ENCODE results near the gene LHX2. TPM values are rescaled to one million over a fixed set of nuclear protein-coding genes. Genes with fewer than 3 reads are reported as not detected.

Gene LHX2
- total and polyA plus RNA-seq, 2 experiments from 2014 or later: 1.7 TPM; not detected in 1

GRCh38 chr9:124006448-124007361 lies 4.9 kb upstream of the LHX2 start:
- Mint-ChIP-seq H3K9me3 (peaks cover 4% of the 10 kb centered on the region; the same call in 2 of the 3 replicates), H3K27ac (no peak overlapping the region), H3K36me3 (ENCODE audit: low read depth) (no peaks in the 10 kb centered on the region; the same call in 2 of the 3 replicates), H3K4me1 (peaks cover 66% of the 10 kb centered on the region), H3K4me3 (no peak overlapping the region; the same call in 2 of the 3 replicates), H3K27me3 (ENCODE audit: insufficient read depth, low read depth, poor library complexity) (peaks cover 100% of the 10 kb centered on the region)
- peaks cover 57% of the 10 kb centered on the region for H4K20me1 ChIP-seq (replicated peaks; ENCODE audit: insufficient read depth)
- no peak overlapping the region for H2AFZ ChIP-seq
- H3K9me2 ChIP-seq (ENCODE audit: insufficient read depth): no peaks in the 10 kb centered on the region
- H3K4me2 ChIP-seq: no peak overlapping the region
- H3K4me3 ChIP-seq: no peak overlapping the region
- ATAC-seq (no peak), DNase-seq (ENCODE audit: low spot score) (peak; percentile 34)
- H3K27ac ChIP-seq (ENCODE audit: low read depth): no peak overlapping the region
- no peaks in the 10 kb centered on the region for H3K36me3 ChIP-seq (ENCODE audit: insufficient read depth)
- H3F3A ChIP-seq (replicated peaks; ENCODE audit: low read depth): peaks cover 52% of the 10 kb centered on the region
- peaks cover 60% of the 10 kb centered on the region for H3K4me1 ChIP-seq (ENCODE audit: insufficient read depth)
- no peaks in the 10 kb centered on the region for H3K79me2 ChIP-seq (replicated peaks; ENCODE audit: insufficient read depth)
- TF ChIP-seq STAT1 (IDR thresholded peaks at IDR 0.05; ENCODE audit: unreplicated experiment) (no peak), ZNF331 (CRISPR knock-in tag; IDR thresholded peaks at IDR 0.05; ENCODE audit: low read depth) (no peak), NANOG (IDR thresholded peaks at IDR 0.05; ENCODE audit: borderline replicate concordance) (no peak), EZH2phosphoT487 (IDR thresholded peaks at IDR 0.05; ENCODE audit: unreplicated experiment) (peak; percentile 23), ZNF114 (CRISPR knock-in tag; IDR thresholded peaks at IDR 0.05) (no peak), ETS1 (IDR thresholded peaks at IDR 0.05) (no peak), ZNF462 (CRISPR knock-in tag; IDR thresholded peaks at IDR 0.05) (no peak), REST (IDR thresholded peaks at IDR 0.05; ENCODE audit: unreplicated experiment) (no peak), POLR2AphosphoS5 (IDR thresholded peaks at IDR 0.05; ENCODE audit: low read depth) (no peak), CREB1 (CRISPR knock-in tag; IDR thresholded peaks at IDR 0.05; ENCODE audit: low read depth) (no peak), CTCF (conservative IDR thresholded peaks at IDR 0.05; ENCODE audit: low read depth in 2 of 2) (no peak), JUNB (IDR thresholded peaks at IDR 0.05; ENCODE audit: unreplicated experiment) (no peak), EZH2 (IDR thresholded peaks at IDR 0.05; ENCODE audit: low read depth, unreplicated experiment) (peak; percentile 72)
- peaks cover 99% of the 10 kb centered on the region for H3K27me3 ChIP-seq (ENCODE audit: insufficient read depth)

All from GM23338 (cell line).